GM12872 (cell line): ENCODE results near the gene HMGA1.

Source experiments
- CTCF ChIP-seq: IDR thresholded peaks from 3 replicates; pipeline ENCODE4 v1.5.1; 2011; ENCODE audit warnings: low read depth, mild to moderate bottlenecking, low read length, moderate library complexity; ENCODE audit not compliant: insufficient read depth

Gene HMGA1

GRCh38 chr6:34226731-34227586 is 9.7 kb upstream of the HMGA1 start:
- TF ChIP-seq CTCF: 0 out of 3 replicates have a peak, but pooled peaks have one; percentile 26

- TF ChIP-seq CTCF: no peak
Measured at GRCh38 chr6:34227761-34228421, 8.8 kb upstream of the HMGA1 start.

- TF ChIP-seq CTCF: no peak
Measured at GRCh38 chr6:34229877-34230276, 6.8 kb upstream of the HMGA1 start.

DNA sequence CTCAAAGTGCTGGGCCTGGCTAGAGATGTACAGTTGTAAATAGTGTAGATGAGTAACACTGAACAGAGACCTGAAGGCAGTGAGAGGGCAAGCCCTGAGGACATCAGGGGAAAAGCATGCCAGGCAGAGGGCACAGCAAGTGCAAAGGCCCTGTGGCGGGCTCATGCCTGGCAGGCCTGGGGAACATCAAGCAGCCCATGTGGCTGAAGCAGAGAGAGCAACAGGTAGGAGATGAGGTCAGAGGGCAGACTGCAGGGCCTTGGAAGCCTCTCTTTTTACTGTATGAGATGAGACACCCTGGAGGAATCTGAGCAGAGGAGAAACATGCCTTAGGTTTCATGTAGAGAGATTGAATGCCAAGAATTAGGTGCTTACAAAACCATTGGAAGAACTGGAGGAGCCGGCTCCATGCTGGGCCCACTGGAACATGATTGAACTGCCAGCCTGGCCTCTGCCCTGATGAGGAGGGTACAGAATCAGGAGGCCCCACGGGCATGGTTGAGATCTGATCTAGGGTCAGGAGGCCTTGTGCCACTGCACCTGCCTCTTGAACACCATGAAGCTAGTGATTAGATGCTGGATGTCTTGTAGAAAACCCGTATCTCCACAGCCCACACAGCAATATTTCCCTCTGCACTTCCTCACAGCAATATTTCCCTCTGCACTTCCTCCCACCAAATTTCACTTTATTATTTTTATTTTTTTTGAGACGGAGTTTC is 5.9 kb upstream of the HMGA1 start:
- no peak for TF ChIP-seq CTCF

- TF ChIP-seq CTCF: no peak
Measured at GRCh38 chr6:34231566-34232336, 4.9 kb upstream of the HMGA1 start.

- TF ChIP-seq CTCF: no peak
Measured at GRCh38 chr6:34232901-34233300, 3.8 kb upstream of the HMGA1 start.

- no peak for TF ChIP-seq CTCF
Measured at GRCh38 chr6:34233867-34234266, 2.8 kb upstream of the HMGA1 start.
